BJ (cell line): ENCODE results near the gene ERC1. TPM values are rescaled to one million over a fixed set of nuclear protein-coding genes. Genes with fewer than 3 reads are reported as not detected.

Experiments used
- CTCF ChIA-PET: fragments of 350-600 bp; formaldehyde crosslinking; extraction: SDS; loops from one replicate; lab custom pipeline; 2021; ENCODE audit warnings: antibody characterized with exemption, inconsistent platforms; lab: Yijun Ruan, JAX
- POLR2A ChIA-PET: fragments of 300-600 bp; sonication (Branson Sonifier 250); formaldehyde crosslinking; extraction: SDS; loops from one replicate; lab custom pipeline; 2021; ENCODE audit warnings: antibody characterized with exemption; lab: Charles Lee
- DNase-seq: peaks from one replicate; pipeline ENCODE4 v3.0.0-alpha.2; 2011; ENCODE audit warnings: low read depth
- H3K27me3 ChIP-seq: 2 replicates; pipeline ENCODE4 v1.6.0; 2011; ENCODE audit warnings: low read length; ENCODE audit not compliant: control insufficient read depth, insufficient read depth
- H3K36me3 ChIP-seq: 2 replicates; pipeline ENCODE4 v1.5.1; 2011; ENCODE audit warnings: low read length; ENCODE audit not compliant: control insufficient read depth, insufficient read depth
- H3K4me3 ChIP-seq: 2 replicates; pipeline ENCODE4 v1.5.1; 2011; ENCODE audit warnings: low read depth, mild to moderate bottlenecking, control low read depth, low read length
- polyA plus RNA-seq: library from polyadenylated mRNA; depleted of rRNA; stranded (reverse); fragments of >200 nt; gene quantifications from 2 replicates; pipeline ENCODE4 v1.2.3, GENCODE V29; 2011
- TF ChIP-seq, protein P1 (sequence below): IDR thresholded peaks from 2 replicates; pipeline ENCODE4 v1.5.1; 2011; ENCODE audit warnings: low read depth, mild to moderate bottlenecking, control low read depth, inconsistent platforms, low read length, moderate library complexity; ENCODE audit not compliant: insufficient read depth

ERC1 gene
- polyA plus RNA-seq, 1 experiment: 14.5 TPM

DNA sequence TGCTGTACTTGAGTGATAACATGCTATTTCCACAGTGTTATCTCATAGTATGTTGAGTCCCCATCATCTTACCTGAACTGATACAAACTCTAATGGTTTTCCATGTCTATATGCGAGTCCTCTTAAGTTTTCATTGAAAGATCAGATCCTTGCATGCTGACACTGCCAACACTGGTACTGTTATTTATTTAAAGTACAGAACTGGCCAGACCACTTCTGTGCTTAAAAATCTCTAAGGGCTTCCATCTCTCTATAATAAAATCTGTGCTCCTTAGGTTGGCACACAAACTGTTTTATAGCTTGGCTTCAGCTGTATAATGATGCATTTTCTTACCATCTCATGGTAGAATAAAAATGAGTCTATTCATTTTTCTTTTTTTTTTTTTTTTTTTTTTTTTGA, 188.1 kb downstream of the ERC1 start:
- no peak overlapping the region for H3K4me3 ChIP-seq
- ChIA-PET POLR2A (no interaction called here), CTCF (no interaction called here)
- no peaks in the 10 kb centered on the region for H3K27me3 ChIP-seq
- TF ChIP-seq, protein P1, sequence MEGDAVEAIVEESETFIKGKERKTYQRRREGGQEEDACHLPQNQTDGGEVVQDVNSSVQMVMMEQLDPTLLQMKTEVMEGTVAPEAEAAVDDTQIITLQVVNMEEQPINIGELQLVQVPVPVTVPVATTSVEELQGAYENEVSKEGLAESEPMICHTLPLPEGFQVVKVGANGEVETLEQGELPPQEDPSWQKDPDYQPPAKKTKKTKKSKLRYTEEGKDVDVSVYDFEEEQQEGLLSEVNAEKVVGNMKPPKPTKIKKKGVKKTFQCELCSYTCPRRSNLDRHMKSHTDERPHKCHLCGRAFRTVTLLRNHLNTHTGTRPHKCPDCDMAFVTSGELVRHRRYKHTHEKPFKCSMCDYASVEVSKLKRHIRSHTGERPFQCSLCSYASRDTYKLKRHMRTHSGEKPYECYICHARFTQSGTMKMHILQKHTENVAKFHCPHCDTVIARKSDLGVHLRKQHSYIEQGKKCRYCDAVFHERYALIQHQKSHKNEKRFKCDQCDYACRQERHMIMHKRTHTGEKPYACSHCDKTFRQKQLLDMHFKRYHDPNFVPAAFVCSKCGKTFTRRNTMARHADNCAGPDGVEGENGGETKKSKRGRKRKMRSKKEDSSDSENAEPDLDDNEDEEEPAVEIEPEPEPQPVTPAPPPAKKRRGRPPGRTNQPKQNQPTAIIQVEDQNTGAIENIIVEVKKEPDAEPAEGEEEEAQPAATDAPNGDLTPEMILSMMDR: no peak
- H3K36me3 ChIP-seq: no peaks in the 10 kb centered on the region
- DNase-seq: no peak

DNA sequence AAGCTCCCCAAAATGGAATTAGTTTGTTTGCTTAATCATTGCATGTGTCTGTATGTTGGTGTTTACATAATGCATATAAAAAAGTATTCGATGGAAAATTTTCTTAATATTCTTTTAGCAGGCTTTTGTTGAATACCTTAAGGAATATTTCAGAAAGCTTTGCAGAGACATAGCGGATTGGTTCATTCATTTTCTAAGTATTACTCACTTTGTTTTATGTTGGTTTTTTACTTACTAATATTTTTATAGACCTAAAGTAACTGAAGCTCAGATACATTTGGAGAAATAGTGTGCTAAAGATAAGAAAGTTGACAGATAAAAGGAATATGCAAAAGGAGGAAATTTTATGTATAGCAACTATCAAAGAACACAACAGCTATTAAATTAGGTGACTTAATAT, 191.0 kb downstream of the ERC1 start:
- no peak for DNase-seq
- ChIA-PET POLR2A (no interaction called here), CTCF (interaction anchor here (0.7 to 1.2 kb wide), 5 partner anchors 11 to 467 kb away, joined by 3 to 4 read pairs (median 3); no protein-coding TSS in a partner anchor)
- Histone ChIP-seq H3K36me3 (no peaks in the 10 kb centered on the region), H3K4me3 (no peak overlapping the region), H3K27me3 (no peaks in the 10 kb centered on the region)
- TF ChIP-seq, protein P1: no peak

GRCh38 chr12:1184402-1184801, 193.4 kb downstream of the ERC1 start:
- no peaks in the 10 kb centered on the region for H3K27me3 ChIP-seq
- CTCF ChIA-PET: no interaction called here
- POLR2A ChIA-PET: no interaction called here

GRCh38 chr12:1185460-1186182, 194.6 kb downstream of the ERC1 start:
- Histone ChIP-seq H3K36me3 (peaks cover 2% of the 10 kb centered on the region; the same call in 1 of the 2 replicates), H3K4me3 (no peak overlapping the region), H3K27me3 (no peaks in the 10 kb centered on the region)
- no peak for DNase-seq
- TF ChIP-seq, protein P1: no peak
- ChIA-PET POLR2A (no interaction called here), CTCF (no interaction called here)

More at GRCh38 chr12:1184402-1184801, 193.4 kb downstream of the ERC1 start:
- TF ChIP-seq, protein P1: no peak
- peaks cover 2% of the 10 kb centered on the region; the same call in 1 of the 2 replicates for H3K36me3 ChIP-seq
- no peak overlapping the region for H3K4me3 ChIP-seq
- DNase-seq: no peak

GRCh38 chr12:1186298-1186697, 195.3 kb downstream of the ERC1 start:
- ChIA-PET CTCF (no interaction called here), POLR2A (no interaction called here)
- TF ChIP-seq, protein P1: no peak
- DNase-seq: no peak
- Histone ChIP-seq H3K36me3 (peaks cover 2% of the 10 kb centered on the region; the same call in 1 of the 2 replicates), H3K27me3 (no peaks in the 10 kb centered on the region), H3K4me3 (no peak overlapping the region)
